Neural cell (in vitro differentiated cells): ENCODE data around the gene OLFM4. TPM values are rescaled to one million over a fixed set of nuclear protein-coding genes. Genes with fewer than 3 reads are reported as not detected.

Experiments used
- H2AFZ ChIP-seq: fragments of 200-600, 300-800 bp; sonication (generic), shearing (Covaris generic); 2 replicates; pipeline ENCODE4 v1.6.0; 2014; ENCODE audit warnings: low read depth, mild to moderate bottlenecking, antibody characterized with exemption, low read length, moderate library complexity
- H3F3A ChIP-seq: fragments of 200-600 bp; shearing (Covaris generic); 2 replicates; pipeline ENCODE4 v1.6.1; 2016; ENCODE audit warnings: mild to moderate bottlenecking, moderate library complexity, mixed read lengths, antibody characterized with exemption, low read length; ENCODE audit not compliant: insufficient read depth, poor library complexity, severe bottlenecking
- H3K27ac ChIP-seq: fragments of 200-600, 300-800 bp; sonication (generic), shearing (Covaris generic); 2 replicates; pipeline ENCODE4 v1.5.1; 2014; ENCODE audit warnings: mild to moderate bottlenecking, low read length, moderate library complexity
- H3K27me3 ChIP-seq: fragments of 300-800, 200-600 bp; sonication (generic), shearing (Covaris generic); 2 replicates; pipeline ENCODE4 v1.6.0; 2014; ENCODE audit warnings: mild to moderate bottlenecking, low read depth, low read length, moderate library complexity; ENCODE audit not compliant: insufficient read depth
- H3K36me3 ChIP-seq: fragments of 300-800, 200-600 bp; sonication (generic), shearing (Covaris generic); 2 replicates; pipeline ENCODE4 v1.5.1; 2014; ENCODE audit warnings: mild to moderate bottlenecking, antibody characterized with exemption, low read length, moderate library complexity; ENCODE audit not compliant: insufficient read depth
- H3K4me2 ChIP-seq: fragments of 300-800, 200-600 bp; sonication (generic), shearing (Covaris generic); 2 replicates; pipeline ENCODE4 v1.6.0; 2014; ENCODE audit warnings: mild to moderate bottlenecking, low read length
- H3K4me3 ChIP-seq: fragments of 300-800, 200-600 bp; sonication (generic), shearing (Covaris generic); 2 replicates; pipeline ENCODE4 v1.5.1; 2014; ENCODE audit warnings: mild to moderate bottlenecking, low read length, moderate library complexity
- H3K79me2 ChIP-seq: fragments of 200-600 bp; shearing (Covaris generic); replicated peaks from 2 replicates; pipeline ENCODE4 v1.6.0; 2014; ENCODE audit warnings: mild to moderate bottlenecking, low read length, moderate library complexity; ENCODE audit not compliant: insufficient read depth
- H3K9ac ChIP-seq: fragments of 300-800, 200-600 bp; sonication (generic), shearing (Covaris generic); 2 replicates; pipeline ENCODE4 v1.6.1; 2016; ENCODE audit warnings: mild to moderate bottlenecking, low read length, mixed read lengths
- H3K9me2 ChIP-seq: fragments of 200-600 bp; shearing (Covaris generic); 2 replicates; pipeline ENCODE4 v1.6.1; 2016; ENCODE audit warnings: mild to moderate bottlenecking, low read length, mixed read lengths; ENCODE audit not compliant: insufficient read depth
- H3K9me3 ChIP-seq: fragments of 200-600, 300-800 bp; sonication (generic), shearing (Covaris generic); 2 replicates; pipeline ENCODE4 v1.6.1; 2016; ENCODE audit warnings: mild to moderate bottlenecking, mixed run types, low read length, moderate library complexity, mixed read lengths
- H4K20me1 ChIP-seq: fragments of 200-600 bp; shearing (Covaris generic); 2 replicates; pipeline ENCODE4 v1.6.1; 2016; ENCODE audit warnings: mild to moderate bottlenecking, mixed run types; ENCODE audit not compliant: insufficient read depth
- EP300 ChIP-seq: fragments of 450-650 bp; conservative IDR thresholded peaks from 2 replicates; pipeline ENCODE4 v1.6.1; 2014; ENCODE audit warnings: antibody characterized with exemption, mild to moderate bottlenecking, moderate library complexity; ENCODE audit not compliant: poor library complexity, severe bottlenecking
- EZH2 ChIP-seq: fragments of 200-600, 300-800 bp; shearing (Covaris generic), sonication (generic); IDR thresholded peaks from 2 replicates; pipeline ENCODE4 v1.6.1; 2014; ENCODE audit warnings: antibody characterized with exemption, low read length, borderline replicate concordance, mild to moderate bottlenecking; ENCODE audit not compliant: insufficient read depth, poor library complexity, severe bottlenecking
- MXI1 ChIP-seq: fragments of 450-650 bp; conservative IDR thresholded peaks from 2 replicates; pipeline ENCODE4 v1.6.1; 2014; ENCODE audit warnings: antibody characterized with exemption, mild to moderate bottlenecking; ENCODE audit not compliant: poor library complexity, severe bottlenecking
- POLR2AphosphoS5 ChIP-seq: IDR thresholded peaks from 2 replicates; pipeline ENCODE4 v1.6.1; 2012
- RAD21 ChIP-seq: fragments of 450-650 bp; conservative IDR thresholded peaks from 2 replicates; pipeline ENCODE4 v1.6.1; 2014; ENCODE audit warnings: antibody characterized with exemption, mild to moderate bottlenecking, moderate library complexity
- SMC3 ChIP-seq: fragments of 450-650 bp; conservative IDR thresholded peaks from 2 replicates; pipeline ENCODE4 v1.6.1; 2014; ENCODE audit warnings: antibody characterized with exemption, mild to moderate bottlenecking, moderate library complexity; ENCODE audit not compliant: poor library complexity
- TAF1 ChIP-seq: IDR thresholded peaks from 2 replicates; pipeline ENCODE4 v1.6.1; 2012; ENCODE audit warnings: low read depth
- polyA plus RNA-seq: library from polyadenylated mRNA; depleted of rRNA; stranded (reverse); fragments of >200 nt; gene quantifications from 2 replicates; pipeline ENCODE4 v1.2.3, GENCODE V29; 2014
- TF ChIP-seq, protein P1 (sequence below): fragments of 450-650 bp; IDR thresholded peaks from 2 replicates; pipeline ENCODE4 v1.5.1; 2014; ENCODE audit warnings: antibody characterized with exemption, mild to moderate bottlenecking, moderate library complexity; ENCODE audit not compliant: poor library complexity, severe bottlenecking
- TF ChIP-seq, protein P2 (sequence below): IDR thresholded peaks from 2 replicates; pipeline ENCODE4 v1.6.1; 2012; ENCODE audit warnings: borderline replicate concordance

OLFM4 gene
- polyA plus RNA-seq, 1 donor from 2014 or later, result 0.46 TPM

DNA sequence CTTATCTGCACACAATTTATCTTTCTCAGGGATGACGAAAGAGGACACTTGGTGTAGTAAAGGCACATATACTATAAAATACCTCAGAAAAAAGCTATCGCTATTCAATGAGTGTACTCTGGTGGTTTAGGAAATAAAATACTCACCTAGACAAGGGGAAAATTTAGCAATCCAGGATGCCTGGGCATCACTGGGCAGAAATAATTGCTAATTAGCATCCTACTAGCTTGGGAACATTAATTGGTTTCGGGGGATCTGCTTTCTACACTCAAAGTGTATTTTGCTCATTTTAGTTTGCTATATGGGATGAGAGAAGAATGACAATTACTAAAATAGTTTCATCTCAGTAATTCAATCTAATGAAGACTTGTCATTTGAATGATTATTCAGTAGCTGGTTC, 60.3 kb downstream of the OLFM4 start:
- Histone ChIP-seq H3K79me2 (no peaks in the 10 kb centered on the region), H4K20me1 (no peaks in the 10 kb centered on the region), H3K4me2 (no peak overlapping the region), H3K4me3 (no peak overlapping the region), H3K9ac (no peak overlapping the region), H3F3A (no peaks in the 10 kb centered on the region), H2AFZ (no peak overlapping the region), H3K36me3 (no peaks in the 10 kb centered on the region), H3K27me3 (no peaks in the 10 kb centered on the region), H3K27ac (no peak overlapping the region), H3K9me2 (no peaks in the 10 kb centered on the region), H3K9me3 (no peaks in the 10 kb centered on the region)
- TF ChIP-seq TAF1 (no peak), SMC3 (no peak), MXI1 (no peak), POLR2AphosphoS5 (no peak), EZH2 (no peak), EP300 (no peak), RAD21 (no peak)
- TF ChIP-seq, protein P1, sequence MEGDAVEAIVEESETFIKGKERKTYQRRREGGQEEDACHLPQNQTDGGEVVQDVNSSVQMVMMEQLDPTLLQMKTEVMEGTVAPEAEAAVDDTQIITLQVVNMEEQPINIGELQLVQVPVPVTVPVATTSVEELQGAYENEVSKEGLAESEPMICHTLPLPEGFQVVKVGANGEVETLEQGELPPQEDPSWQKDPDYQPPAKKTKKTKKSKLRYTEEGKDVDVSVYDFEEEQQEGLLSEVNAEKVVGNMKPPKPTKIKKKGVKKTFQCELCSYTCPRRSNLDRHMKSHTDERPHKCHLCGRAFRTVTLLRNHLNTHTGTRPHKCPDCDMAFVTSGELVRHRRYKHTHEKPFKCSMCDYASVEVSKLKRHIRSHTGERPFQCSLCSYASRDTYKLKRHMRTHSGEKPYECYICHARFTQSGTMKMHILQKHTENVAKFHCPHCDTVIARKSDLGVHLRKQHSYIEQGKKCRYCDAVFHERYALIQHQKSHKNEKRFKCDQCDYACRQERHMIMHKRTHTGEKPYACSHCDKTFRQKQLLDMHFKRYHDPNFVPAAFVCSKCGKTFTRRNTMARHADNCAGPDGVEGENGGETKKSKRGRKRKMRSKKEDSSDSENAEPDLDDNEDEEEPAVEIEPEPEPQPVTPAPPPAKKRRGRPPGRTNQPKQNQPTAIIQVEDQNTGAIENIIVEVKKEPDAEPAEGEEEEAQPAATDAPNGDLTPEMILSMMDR, result no peak
- TF ChIP-seq, protein P2, sequence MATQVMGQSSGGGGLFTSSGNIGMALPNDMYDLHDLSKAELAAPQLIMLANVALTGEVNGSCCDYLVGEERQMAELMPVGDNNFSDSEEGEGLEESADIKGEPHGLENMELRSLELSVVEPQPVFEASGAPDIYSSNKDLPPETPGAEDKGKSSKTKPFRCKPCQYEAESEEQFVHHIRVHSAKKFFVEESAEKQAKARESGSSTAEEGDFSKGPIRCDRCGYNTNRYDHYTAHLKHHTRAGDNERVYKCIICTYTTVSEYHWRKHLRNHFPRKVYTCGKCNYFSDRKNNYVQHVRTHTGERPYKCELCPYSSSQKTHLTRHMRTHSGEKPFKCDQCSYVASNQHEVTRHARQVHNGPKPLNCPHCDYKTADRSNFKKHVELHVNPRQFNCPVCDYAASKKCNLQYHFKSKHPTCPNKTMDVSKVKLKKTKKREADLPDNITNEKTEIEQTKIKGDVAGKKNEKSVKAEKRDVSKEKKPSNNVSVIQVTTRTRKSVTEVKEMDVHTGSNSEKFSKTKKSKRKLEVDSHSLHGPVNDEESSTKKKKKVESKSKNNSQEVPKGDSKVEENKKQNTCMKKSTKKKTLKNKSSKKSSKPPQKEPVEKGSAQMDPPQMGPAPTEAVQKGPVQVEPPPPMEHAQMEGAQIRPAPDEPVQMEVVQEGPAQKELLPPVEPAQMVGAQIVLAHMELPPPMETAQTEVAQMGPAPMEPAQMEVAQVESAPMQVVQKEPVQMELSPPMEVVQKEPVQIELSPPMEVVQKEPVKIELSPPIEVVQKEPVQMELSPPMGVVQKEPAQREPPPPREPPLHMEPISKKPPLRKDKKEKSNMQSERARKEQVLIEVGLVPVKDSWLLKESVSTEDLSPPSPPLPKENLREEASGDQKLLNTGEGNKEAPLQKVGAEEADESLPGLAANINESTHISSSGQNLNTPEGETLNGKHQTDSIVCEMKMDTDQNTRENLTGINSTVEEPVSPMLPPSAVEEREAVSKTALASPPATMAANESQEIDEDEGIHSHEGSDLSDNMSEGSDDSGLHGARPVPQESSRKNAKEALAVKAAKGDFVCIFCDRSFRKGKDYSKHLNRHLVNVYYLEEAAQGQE, result no peak

DNA sequence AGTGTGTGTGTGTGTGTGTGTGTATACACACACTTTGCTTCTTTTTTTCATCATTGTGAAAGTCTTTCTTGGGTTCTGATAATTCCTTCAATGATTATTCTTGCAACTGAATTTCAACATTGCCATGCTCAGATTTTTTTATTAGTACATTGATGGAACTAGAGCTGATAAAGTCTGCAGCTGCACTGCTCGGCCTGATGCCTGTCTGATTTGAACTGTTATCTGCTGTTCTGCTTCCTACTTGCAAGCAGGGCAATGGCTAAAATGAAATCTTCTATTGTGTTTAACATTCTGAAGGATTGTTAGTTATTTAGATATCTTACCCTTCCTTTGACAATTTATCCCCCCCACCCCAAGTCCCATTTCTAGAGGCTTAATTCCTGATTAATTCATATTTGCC, 61.3 kb downstream of the OLFM4 start:
- H3K27me3 ChIP-seq, result no peaks in the 10 kb centered on the region
- H3K4me2 ChIP-seq, result no peak overlapping the region
- no peak overlapping the region for H2AFZ ChIP-seq
- no peaks in the 10 kb centered on the region for H3K9me2 ChIP-seq
- no peak overlapping the region for H3K27ac ChIP-seq
- no peaks in the 10 kb centered on the region for H3K9me3 ChIP-seq
- TF ChIP-seq, protein P2, result no peak
- TF ChIP-seq EZH2 (no peak), MXI1 (no peak), TAF1 (no peak), POLR2AphosphoS5 (no peak), RAD21 (no peak), SMC3 (no peak), EP300 (no peak)
- TF ChIP-seq, protein P1, result no peak
- no peak overlapping the region for H3K9ac ChIP-seq
- no peaks in the 10 kb centered on the region for H3K36me3 ChIP-seq
- no peak overlapping the region for H3K4me3 ChIP-seq
- H4K20me1 ChIP-seq, result no peaks in the 10 kb centered on the region
- H3K79me2 ChIP-seq, result no peaks in the 10 kb centered on the region
- no peaks in the 10 kb centered on the region for H3F3A ChIP-seq
